Measurements from ENCODE around the gene ZNF236. TPM values are rescaled to one million over a fixed set of nuclear protein-coding genes. Genes with fewer than 3 reads are reported as not detected.

Gene ZNF236
- total RNA-seq, 1 donor from 2014 or later, result 14.5 TPM

- no peak for DNase-seq (ENCODE audit: low read depth)
Observed at GRCh38 chr18:76908277-76908676, 85.9 kb downstream of the ZNF236 start.

GRCh38 chr18:76909439-76909838 is 87.1 kb downstream of the ZNF236 start:
- no peak for DNase-seq (ENCODE audit: low read depth)

GRCh38 chr18:76911440-76911839 is 89.1 kb downstream of the ZNF236 start:
- DNase-seq (ENCODE audit: low read depth), result no peak

GRCh38 chr18:76913583-76913982 is 91.2 kb downstream of the ZNF236 start:
- no peak for DNase-seq (ENCODE audit: low read depth)

GRCh38 chr18:76914314-76914713 is 92.0 kb downstream of the ZNF236 start:
- DNase-seq (ENCODE audit: low read depth), result no peak

- no peak for DNase-seq (ENCODE audit: low read depth)
Observed at GRCh38 chr18:76914796-76915195, 92.4 kb downstream of the ZNF236 start.

GRCh38 chr18:76915456-76915855 is 93.1 kb downstream of the ZNF236 start:
- DNase-seq (ENCODE audit: low read depth), result no peak

GRCh38 chr18:76920974-76921373 is 98.6 kb downstream of the ZNF236 start:
- no peak for DNase-seq (ENCODE audit: low read depth)

- DNase-seq (ENCODE audit: low read depth), result peak; percentile 29
Observed at GRCh38 chr18:76922107-76922506, 99.8 kb downstream of the ZNF236 start.

- DNase-seq (ENCODE audit: low read depth), result peak; percentile 4
Observed at GRCh38 chr18:76923485-76924085, 101.2 kb downstream of the ZNF236 start.

- DNase-seq (ENCODE audit: low read depth), result no peak
Observed at GRCh38 chr18:76925501-76925900, 103.1 kb downstream of the ZNF236 start.

GRCh38 chr18:76927223-76927725 is 104.9 kb downstream of the ZNF236 start:
- DNase-seq (ENCODE audit: low read depth), result no peak

- DNase-seq (ENCODE audit: low read depth), result no peak
Observed at GRCh38 chr18:76928179-76928868, 106.0 kb downstream of the ZNF236 start.

GRCh38 chr18:76931171-76931570 is 108.8 kb downstream of the ZNF236 start:
- DNase-seq (ENCODE audit: low read depth), result no peak

- no peak for DNase-seq (ENCODE audit: low read depth)
Observed at GRCh38 chr18:76932026-76932819, 109.9 kb downstream of the ZNF236 start.

GRCh38 chr18:76935722-76936337 is 113.5 kb downstream of the ZNF236 start:
- DNase-seq (ENCODE audit: low read depth), result no peak

- DNase-seq (ENCODE audit: low read depth), result no peak
Observed at GRCh38 chr18:76936877-76937276, 114.5 kb downstream of the ZNF236 start.

- no peak for DNase-seq (ENCODE audit: low read depth)
Observed at GRCh38 chr18:76937597-76937996, 115.2 kb downstream of the ZNF236 start.

GRCh38 chr18:76938619-76939018 is 116.3 kb downstream of the ZNF236 start:
- DNase-seq (ENCODE audit: low read depth), result no peak

- no peak for DNase-seq (ENCODE audit: low read depth)
Observed at GRCh38 chr18:76941284-76941683, 118.9 kb downstream of the ZNF236 start.

GRCh38 chr18:76943542-76944339 is 121.4 kb downstream of the ZNF236 start:
- no peak for DNase-seq (ENCODE audit: low read depth)

Measured in renal cortical epithelial cell (primary cell).